Erythroblast (primary cell): ENCODE results near the gene C3orf22.

Experiments
- GATA1 ChIP-seq: IDR thresholded peaks from 2 replicates; pipeline ENCODE4 v1.6.1; 2011; ENCODE audit warnings: low read depth, mild to moderate bottlenecking, control low read depth, low read length, moderate library complexity
- POLR2A ChIP-seq: IDR thresholded peaks from 2 replicates; pipeline ENCODE4 v1.6.1; 2011; ENCODE audit warnings: mild to moderate bottlenecking, low read length

- TF ChIP-seq POLR2A: no peak
- TF ChIP-seq GATA1: no peak
These were observed 13.2 kb downstream of the C3orf22 start for GRCh38 chr3:126545544-126545943.
